ENCODE data around the gene NRDE2.
A peak's percentile ranks its signal among the peaks of the same experiment; 100 is the strongest.

NRDE2 gene

DNA sequence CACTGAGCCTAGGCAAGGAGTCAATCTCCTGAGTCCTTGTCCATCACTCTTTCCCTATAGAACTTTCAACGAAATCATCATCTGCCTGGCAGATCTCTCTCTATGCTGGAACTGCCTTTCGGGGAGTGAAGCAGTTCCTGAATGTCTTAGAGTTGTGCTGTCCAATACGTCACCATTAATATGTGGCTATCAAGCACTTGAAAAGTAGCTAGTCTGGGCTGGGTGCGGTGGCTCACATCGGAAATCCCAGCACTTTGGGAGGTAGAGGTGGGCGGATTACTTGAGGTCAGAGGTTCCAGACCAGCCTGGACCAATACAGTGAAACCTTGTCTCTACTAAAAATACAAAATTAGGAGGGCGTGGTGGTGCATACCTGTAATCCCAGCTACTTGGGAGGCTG is 35.1 kb downstream of the NRDE2 start:
- DNase-seq, result no peak

DNA sequence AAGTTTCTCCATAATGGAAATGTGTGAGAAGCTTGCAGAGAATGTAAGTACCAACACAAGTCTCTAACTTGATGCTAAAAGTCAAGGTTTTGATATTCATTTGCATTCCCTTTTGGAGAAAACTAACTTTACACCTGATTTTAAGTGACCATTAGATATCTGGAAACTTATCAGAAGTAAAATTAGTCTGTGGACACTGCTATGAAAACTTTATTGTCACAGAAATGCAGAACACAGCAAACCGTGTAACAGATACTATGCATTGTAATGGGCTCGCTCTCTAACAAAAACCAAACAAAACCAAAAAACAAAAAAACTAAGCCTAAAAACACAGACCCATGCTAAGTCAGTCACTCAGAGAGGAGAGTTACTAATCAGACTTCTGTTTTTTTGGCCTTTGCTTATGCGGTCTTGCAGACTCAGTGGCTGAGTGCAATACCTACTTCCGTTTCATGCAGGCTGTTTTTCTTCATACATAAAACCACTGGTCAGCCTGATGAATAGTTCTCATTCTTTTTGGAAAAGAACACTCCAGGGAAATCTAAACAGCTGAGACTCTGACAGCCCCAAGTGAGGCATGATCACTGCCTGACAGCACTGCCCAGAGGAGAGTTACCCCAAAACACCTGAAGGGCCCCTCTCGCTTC is 35.7 kb downstream of the NRDE2 start:
- no peak for DNase-seq

DNA sequence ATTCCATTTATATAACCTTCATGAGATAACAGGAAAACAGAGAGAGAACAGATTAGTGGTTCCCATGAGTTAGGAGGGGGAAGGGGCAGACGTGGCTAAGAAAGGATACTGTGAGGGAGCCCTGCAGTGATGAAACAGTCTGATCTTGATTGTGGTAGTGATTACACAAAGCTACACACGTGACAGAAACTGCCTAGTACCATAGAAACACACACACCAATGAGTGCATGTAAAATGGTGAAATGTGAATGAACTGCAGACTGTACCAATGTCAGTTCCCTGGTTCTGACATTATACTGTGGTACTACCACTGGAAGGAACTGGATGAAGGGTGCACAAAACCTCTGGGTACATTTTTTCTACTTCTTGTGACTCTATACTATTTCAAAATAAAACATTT is 36.9 kb downstream of the NRDE2 start:
- DNase-seq, result no peak

DNA sequence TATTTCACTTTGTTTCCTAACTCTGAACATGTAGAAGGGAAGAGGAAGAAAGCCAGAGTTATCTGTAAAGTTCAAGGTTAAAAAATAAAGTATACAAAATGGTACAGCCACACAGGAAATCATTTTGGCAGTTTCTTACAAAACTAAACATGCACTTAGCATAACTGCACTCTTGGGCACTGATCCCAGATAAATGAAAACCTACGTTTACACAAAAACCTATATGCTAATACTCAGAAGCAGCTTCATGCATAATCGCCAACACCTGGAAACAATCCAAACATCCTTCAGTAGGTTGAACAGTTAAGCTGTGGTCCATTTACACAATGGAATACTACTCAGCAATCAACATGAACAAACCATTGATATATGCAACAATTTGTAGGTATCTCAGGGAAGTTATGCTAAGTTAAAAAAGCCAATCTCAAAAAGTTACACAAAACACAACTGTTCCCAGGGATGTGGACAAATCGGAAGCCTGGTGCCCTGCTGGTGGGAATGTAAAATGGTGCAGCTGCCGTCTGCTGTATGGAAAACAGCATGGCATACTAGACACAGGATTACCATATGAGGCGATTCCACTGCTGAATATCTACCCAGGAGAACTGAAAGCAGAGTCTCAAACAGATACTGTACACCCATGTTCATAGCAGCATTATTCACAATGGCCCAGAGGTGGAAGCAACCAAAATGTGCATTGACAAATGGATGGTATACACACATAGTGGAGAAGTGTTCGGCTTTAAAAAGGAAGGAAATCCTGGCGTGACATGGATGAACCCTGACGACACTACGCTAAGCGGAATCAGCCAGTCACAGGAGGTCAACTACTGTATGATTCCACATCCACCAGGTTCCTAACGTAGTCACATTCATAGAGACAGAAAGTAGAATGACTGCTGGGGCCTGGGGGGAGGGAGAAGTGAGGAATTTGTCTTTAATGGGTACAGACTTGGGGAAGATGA is 37.7 kb downstream of the NRDE2 start:
- DNase-seq, result no peak

DNA sequence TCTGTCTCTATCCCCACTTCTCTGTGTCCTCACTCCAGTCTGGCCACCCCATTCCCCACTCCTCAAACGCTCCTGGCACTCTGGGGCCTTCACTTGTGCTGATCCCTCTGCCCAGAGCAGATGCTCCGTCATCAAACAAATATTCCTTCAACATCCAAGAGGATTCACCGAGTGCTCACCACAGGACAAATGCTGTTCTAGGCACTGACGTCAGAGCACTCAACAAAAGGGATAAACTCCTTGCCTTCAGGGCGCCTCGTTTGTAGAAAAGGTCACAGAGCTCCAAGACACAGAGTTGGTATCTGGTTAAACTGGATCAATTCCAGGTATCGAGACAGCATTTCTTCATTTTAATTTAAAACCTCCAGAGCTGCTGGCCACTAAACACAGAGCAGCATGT is 40.0 kb downstream of the NRDE2 start:
- no peak for DNase-seq

DNA sequence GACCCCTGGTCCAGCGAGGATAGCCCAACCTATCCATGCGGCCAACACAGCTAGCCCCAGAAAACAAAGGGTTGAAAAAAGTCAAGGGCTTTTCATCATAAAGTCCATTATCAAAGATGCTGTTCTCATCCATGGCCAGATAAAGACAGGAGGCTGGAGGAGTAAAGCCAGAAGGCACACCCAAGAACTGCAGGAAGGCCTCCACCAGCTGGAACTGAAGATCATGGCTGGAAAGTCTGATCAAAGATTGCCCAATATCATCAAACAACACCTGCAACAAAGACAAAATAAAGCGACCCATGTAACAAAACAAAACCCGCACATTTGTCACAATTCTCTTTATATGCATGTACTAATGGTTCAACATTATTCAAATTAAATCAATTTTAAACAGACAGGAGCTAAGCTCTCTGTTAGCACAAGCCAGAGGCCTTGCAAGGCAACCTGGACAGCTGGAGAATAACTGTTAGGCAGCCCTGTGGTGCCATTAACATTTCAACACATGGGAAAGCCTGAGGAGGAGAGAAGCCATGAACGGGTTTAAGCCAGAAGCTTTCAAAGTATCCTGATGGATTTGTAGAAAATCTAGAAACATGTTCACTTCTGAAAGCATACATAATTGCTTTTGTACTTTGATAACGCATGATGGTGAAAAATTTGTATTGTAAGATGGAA is 41.3 kb downstream of the NRDE2 start:
- no peak for DNase-seq

DNA sequence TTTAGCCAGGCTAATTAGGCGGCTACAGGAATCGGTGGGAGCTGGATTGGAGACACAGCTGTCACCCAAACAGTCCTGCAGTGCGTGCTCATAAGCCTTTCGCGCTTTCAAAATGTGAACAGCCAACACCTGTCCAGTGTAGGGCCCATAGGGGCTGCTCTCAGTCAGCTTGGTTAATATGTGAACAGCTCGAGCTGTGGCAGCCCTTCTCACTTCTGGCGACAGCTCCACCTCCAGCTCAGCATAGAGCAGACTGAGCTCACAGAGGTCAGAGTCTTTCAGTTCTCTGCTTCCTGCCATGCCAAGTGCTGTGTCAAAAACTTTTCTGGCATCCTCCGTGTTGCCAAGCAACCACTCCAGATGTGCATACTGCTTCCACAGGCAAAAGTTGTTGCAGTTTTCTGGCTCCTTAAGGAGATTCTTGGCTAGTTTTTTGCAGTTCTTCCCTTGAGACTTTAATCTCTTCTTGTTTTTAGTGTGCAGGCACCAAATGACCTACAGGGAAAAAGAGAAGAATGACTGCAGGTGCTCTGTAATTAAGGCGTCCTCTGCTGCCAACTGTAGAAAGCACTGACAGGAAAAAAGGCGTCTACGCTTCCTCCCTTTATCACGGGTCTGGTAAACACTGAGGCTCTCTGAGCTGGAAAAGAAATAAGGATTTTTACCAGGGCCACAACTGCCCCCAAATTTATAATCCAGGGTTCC is 42.9 kb downstream of the NRDE2 start:
- DNase-seq, result no peak

DNA sequence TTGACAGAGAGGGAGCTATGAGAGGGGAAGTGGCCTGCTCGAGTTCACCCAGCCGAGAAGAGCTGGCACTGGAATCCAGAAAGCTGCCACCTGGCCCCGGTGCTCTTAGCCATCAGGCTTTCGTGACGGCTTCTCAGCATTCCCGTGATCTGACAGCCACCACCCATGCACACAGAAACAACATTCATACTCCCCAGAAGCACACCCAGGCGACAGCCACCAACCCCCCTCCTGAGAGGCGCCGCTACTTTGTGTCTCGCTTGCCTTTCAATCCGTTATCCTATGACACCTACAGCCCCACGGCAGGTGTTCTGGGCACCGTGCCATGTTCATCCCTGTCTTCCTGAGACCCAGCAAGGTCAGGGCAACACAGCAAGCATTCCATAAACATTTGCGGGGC is 44.0 kb downstream of the NRDE2 start:
- no peak for DNase-seq

DNA sequence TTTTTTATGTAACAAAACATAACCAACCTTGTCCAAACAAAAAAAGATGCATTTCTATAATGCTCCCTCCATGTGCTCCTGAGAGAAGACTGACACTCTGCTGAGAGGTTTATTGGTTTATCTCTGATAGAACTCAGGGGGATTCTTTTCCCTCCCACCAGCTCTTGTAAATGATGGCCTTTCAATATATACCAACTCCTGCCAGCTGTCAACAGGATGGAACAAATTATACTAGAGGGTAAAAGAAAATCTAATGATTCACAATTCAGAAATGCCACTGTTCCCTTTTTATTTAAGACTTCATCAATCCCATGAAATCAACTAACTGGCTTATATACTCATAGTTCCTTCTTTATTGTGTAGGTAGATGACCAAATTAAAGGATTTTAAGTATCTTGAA is 50.0 kb downstream of the NRDE2 start:
- no peak for DNase-seq

DNA sequence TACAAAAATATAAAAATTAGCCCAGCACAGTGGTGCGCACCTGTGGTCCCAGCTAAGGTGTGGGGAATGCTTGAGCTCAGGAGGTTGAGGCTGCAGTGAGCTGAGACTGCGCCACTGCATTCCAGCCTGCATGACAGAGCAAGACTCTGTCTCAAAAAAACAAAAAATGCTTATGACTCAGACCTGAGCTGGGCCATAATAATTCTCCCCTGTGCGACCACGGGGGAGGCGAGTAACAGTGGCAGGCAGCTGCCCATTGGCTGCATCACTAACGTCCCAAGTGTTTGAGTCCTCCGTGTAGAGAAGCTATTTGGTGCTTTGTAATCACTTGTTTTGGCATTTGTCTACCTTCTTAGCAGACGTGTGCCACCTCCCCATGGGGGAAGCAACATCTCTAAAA is 50.5 kb downstream of the NRDE2 start:
- no peak for DNase-seq

DNA sequence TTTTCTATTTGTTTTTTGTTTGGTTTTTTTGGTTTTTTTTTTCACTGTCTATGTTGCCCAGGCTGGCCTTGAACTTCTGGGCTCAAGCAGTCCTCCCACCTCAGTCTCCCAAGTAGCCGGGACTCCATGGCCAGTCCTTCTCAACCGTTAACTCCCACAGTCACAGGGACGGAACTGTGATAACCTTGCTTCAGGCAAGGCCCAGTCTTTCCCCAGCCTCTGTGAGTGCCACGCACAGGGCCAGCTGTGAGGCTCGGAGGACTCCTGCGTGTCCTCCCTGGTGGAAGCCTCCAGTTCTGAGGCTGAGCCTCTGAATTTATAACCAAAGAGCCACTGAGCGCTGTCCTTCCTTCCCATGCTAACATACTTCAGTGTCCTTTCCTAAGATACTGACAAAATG is 51.6 kb downstream of the NRDE2 start:
- DNase-seq, result no peak

DNA sequence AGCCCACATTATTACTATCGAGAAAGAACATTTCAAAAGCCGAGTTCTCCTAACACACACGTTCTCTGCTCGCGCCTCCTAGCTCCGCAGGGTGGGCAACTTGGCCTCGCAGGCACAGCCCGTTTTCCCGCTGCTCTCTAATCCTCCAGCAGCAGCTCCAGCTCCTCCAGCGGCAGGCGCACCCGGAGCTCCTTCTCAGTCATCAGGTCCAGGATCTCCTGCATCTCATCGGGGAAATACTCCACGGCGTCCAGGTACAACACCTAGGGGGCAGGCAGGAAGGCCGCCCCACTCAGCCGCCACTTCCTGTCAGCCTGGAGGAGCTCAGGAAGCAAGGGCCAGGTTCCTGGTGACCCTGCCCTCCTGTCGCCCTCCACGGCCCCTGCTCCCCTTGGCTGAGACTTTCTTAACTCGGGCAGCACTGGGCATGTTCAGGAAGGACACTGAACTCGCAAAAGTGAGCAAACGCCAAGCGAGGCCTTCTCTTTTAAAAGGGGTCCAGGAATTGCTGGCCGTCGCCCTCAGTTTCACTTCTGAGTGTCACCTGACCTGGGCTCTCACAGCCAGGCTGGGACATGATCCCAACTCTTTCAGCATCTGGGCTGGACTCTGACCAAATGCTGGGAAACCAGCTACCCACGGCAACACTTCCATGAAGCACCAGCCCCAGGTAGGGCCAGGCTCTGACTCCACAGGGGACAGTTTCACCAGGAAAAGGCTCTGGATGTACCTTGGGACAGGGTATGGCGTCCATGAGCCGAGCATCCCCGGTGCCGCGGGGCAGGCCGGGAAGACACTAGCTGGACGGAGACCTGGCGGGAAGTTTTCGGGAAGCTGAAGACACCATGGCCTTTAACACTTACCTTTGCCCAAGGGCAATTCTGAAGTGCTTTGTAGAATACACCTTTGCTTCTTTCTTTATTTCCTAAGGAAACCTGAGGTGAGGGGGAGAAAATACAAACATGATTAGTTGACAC is 53.3 kb downstream of the NRDE2 start:
- DNase-seq, result no peak

DNA sequence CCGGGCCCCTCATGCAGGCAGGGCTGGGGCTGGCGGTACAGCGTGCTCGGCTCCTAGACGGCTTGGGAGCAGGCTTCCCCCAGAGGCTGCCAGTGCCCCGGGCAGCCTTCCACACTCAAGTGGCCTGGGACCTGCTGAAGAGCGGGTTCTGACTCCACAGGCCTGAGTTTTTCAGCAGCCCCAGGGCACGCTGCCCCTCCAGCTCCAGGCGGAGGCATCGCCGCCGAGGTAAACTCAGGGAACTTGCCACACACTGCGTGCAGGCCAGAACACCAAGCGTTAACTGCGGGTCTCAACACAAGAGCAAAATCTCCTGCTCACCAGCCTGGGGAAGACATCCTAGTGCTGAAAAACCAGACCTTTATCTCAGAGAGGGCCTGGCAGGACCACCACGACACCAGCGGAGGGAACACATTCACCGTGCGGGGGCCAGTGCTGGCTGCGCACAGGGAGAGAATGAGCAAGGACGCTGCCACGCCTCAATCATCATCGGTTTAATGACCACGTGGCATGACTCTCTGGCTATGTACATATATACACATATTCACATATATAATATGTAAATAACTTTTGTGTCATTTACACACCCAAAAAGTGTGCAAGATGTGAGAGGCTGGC is 54.1 kb downstream of the NRDE2 start:
- DNase-seq, result no peak

DNA sequence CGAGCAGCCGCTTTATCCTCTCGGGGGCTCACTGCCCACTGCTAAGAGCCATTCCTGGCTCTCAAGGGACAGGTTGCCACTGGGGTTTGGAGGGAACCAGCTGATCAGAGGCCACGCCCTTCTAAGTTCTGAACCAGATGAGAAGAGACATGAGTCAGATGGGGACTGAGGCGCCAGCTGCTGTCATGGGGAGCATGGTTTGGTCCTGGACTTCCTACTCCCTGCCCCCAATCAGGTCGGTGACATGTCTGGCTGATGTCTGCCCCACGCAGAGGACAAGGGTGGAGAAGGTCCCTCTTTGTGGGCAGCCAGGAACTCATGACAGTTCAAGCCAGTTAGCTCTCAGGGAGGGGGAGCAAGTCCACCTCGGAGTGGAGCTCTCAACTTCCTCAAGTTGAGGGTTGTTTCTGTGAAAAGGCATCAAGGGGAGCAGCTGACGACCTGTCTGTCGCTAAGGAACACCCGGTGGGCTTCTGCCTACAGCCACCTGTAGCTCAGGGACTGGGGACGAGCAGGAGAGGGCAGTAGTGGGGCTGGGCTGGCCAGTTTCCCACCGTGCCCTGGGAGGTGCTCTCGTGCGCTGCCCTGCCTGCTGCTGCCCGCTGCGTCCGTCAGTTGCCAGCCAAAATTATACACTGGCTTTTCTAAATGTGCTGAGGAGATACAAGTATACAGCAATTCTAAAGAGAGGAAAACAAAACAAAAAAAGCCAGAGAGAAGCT is 54.9 kb downstream of the NRDE2 start:
- DNase-seq, result no peak

DNA sequence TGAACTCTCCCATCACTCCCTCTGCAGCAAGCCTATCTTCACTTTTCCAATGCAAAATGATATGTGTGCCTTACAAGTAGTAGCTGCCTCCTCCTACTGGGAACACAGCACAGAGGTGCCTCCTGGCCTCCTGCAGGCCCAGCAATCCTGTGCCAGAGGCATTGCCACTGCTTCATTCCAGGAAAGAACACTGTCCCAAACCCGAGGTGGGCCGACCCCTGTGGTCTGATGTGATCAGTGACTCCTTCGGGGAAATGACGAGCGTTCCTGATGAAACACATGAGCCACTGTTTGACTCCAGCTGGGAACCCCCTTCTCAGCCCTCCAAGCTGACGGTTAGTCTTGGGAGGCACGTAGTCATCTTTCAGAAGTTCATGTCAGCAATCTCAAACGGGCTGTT is 55.9 kb downstream of the NRDE2 start:
- DNase-seq, result no peak

DNA sequence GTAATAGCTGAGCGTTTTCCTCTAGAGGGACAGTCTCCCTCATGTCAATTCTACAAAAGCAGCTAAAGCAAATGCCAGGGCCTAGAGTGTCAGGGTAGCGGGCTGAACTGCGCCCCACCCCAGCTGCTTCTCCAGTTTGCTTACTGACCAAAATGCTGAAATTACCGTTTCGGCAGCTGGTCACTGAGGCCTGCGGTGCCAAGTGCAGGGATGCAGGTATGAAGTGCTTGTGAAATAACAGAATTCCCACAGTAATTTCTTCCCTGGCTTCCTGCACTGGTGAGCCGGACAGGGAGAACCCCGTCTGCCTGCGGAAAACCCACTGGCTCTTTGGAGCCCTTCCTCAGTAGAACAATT is 56.3 kb downstream of the NRDE2 start:
- no peak for DNase-seq

DNA sequence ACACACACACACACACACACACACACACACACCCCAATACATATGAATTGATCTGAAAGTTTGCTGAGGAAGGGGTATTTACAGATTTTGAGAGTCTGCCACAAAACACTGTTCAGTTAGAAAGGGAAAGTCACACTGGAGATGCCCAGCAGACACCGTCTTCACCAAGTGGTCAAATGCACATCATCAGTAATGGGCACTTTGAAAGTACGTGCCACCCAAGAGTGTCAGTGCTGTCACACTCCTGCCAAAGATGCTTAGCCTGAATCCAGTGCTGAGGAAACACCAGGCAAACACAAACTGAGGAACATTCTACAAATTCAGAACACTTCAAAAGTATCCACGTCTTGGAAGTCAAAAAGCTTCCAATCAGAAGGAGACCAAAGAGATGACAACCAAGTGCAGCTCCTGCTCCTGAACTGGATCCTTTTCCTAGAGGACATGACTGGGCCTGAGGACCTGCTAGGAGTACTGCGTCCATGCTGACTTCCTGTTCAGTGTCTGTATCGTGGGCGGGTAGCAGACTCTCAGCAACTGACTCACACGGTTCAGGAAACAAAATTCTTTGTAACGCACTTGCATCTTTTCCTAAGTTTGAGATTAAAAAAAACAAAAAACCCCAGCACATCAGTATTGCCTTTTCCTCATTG is 56.8 kb downstream of the NRDE2 start:
- peak in 1 of 2 donors; percentile 40 for DNase-seq

DNA sequence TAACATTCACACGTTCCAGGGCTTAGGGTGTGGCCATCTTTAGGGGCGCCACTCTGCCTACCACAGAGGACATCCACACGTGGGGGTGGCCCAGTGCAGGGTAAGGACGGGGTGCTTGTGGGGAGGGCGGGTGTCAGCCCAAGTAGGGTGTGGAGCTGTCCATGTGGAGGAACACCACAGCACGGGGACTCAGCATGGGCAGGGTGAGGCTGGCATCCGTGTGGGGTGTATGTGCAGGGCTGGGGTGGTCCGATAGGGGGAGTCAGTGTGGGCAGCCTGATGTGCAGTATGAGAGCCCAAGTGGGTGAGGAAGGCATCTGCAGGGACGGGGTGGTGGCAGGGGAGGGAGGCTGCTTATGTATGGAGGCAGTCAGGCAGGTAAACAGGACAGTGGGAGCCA is 57.7 kb downstream of the NRDE2 start:
- DNase-seq, result no peak

DNA sequence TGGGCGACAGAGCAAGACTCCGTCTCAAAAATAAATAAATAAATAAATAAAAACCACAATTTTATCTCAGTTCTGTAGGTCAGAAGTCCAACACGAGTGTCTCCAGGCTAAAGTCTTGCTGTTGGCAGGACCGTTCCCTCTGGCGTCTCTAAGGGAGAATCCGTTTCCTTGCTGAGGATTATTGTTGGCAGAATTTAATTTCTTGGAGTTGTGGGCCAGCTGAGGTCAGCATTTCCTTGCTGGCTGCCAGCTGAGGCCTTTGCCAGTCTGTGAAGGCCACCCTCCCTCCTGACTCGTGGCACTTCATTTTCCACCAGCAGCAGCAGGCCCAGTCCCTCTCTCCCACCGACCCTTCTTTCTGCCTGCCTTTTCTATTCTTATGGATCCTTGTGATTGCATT is 58.2 kb downstream of the NRDE2 start:
- no peak for DNase-seq

DNA sequence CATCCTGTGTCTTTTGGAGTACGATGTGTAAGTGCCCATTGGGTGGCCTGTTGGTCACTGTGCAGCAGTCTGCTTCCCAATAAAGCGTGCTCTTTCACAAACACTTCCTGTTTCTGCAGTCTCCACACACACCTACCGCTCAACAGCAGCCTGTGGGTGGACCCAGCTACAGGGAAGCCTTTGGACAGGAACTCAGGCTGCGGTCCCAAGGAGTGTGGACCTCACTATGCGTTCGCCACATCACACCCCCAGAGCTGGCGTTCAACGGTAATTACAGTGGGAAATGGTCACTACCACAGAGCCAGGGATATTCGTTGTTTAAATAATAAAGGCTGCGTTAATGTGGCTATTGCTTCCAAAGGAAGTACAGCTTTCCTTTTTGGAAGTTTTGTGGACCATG is 59.2 kb downstream of the NRDE2 start:
- DNase-seq, result no peak
